GM10248 (cell line): ENCODE measurements around the gene CBLN2.

Experiments used
- CTCF ChIA-PET: fragments of 300-600 bp; sonication (Branson Sonifier 250); formaldehyde crosslinking; extraction: SDS; loops from one replicate; lab custom pipeline; 2021; ENCODE audit warnings: antibody characterized with exemption; lab: Yijun Ruan, JAX
- POLR2A ChIA-PET: fragments of 350-650 bp; sonication (Branson Sonifier 250); formaldehyde crosslinking; extraction: SDS; loops from one replicate; lab custom pipeline; 2020; ENCODE audit warnings: antibody characterized with exemption; lab: Yijun Ruan, JAX
- DNase-seq: peaks from one replicate; pipeline ENCODE4 v3.0.0; 2012; ENCODE audit errors: extremely low spot score
- CTCF ChIP-seq: IDR thresholded peaks from 2 replicates; pipeline ENCODE4 v1.5.1; 2012; ENCODE audit warnings: mild to moderate bottlenecking, low read depth; ENCODE audit errors: extremely low read depth, missing control alignments, control extremely low read depth

Gene CBLN2

GRCh38 chr18:72539901-72540300 lies 4.2 kb downstream of the CBLN2 start:
- ChIA-PET POLR2A (no interaction called here), CTCF (no interaction called here)
- TF ChIP-seq CTCF = no peak

GRCh38 chr18:72530622-72531021 lies 13.5 kb downstream of the CBLN2 start:
- no peak for TF ChIP-seq CTCF
- CTCF ChIA-PET = interaction anchor here (0.9 kb wide), 1 partner anchor 62 kb away, joined by 3 read pairs; no protein-coding TSS in a partner anchor
- POLR2A ChIA-PET = no interaction called here
- DNase-seq = no peak

More at GRCh38 chr18:72539901-72540300, 4.2 kb downstream of the CBLN2 start:
- DNase-seq = no peak

- no peak for TF ChIP-seq CTCF
- ChIA-PET POLR2A (no interaction called here), CTCF (no interaction called here)
- no peak for DNase-seq
These were observed 39.3 kb downstream of the CBLN2 start for GRCh38 chr18:72504866-72505265.

- CTCF ChIA-PET = no interaction called here
These were observed 41.3 kb downstream of the CBLN2 start for GRCh38 chr18:72502671-72503431.

GRCh38 chr18:72492497-72492896 lies 51.6 kb downstream of the CBLN2 start:
- ChIA-PET CTCF (no interaction called here), POLR2A (no interaction called here)
- no peak for TF ChIP-seq CTCF

More at GRCh38 chr18:72502671-72503431, 41.3 kb downstream of the CBLN2 start:
- no peak for TF ChIP-seq CTCF
- POLR2A ChIA-PET = no interaction called here
- DNase-seq = no peak

More at GRCh38 chr18:72492497-72492896, 51.6 kb downstream of the CBLN2 start:
- no peak for DNase-seq
